Tongue (tissue), 2 donors: ENCODE measurements around the gene MS4A18. TPM values are rescaled to one million over a fixed set of nuclear protein-coding genes. Genes with fewer than 3 reads are reported as not detected.
"Not testable (repeated sequence)": the region's sequence is repeated elsewhere in the genome, so short reads cannot be mapped to it uniquely, and the experiment has no call there.

Experiments
- DNase-seq: peaks from one replicate; pipeline ENCODE4 v3.0.0-alpha.2; 2015
- total RNA-seq: library from RNA; depleted of rRNA; stranded (reverse); fragments of >200 nt; gene quantifications from one replicate; pipeline ENCODE4 v1.2.3, GENCODE V29; 2014

MS4A18 gene
- total RNA-seq = not detected

DNA sequence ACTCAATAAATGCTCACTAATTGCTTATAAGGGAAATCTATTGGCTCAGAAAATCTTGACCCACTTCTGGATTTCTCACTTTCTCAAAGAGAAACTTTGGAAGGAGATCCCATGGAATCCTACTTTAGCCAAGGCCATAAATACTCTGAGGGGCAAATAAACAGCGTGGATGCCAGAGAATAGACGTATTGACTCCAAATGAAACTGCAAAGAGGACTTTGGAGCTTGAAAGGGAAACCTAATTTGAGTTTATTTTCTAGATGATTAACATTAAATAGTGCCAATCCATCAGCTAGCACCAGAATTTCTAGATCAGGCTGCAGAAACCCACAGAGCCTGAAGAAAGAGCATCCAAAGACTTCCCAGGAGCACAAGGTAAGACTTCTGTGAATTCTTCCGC is at the start of gene MS4A18:
MS4A18 (plus strand) TSS at position 301 of the 400 bp plus-strand sequence.
- no peak for DNase-seq

DNA sequence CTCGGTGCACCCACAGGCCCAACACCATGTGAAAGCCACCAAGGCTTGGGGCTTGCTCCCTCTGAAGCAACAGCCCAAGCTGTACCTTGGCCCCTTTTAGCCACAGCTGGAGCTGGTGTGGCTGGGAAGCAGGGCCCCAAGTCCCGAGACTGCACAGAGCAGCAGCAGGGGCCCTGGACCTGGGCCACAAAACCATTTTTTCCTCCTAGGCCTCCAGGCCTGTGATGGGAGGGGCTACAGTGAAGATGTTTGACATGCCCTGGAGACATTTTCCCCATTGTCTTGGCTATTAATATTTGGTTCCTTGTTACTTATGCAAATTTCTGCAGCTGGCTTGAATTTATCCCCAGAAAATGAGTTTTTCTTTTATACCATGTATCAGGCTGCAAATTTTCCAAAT is 46.3 kb upstream of the MS4A18 start:
- DNase-seq = not testable (repeated sequence)

DNA sequence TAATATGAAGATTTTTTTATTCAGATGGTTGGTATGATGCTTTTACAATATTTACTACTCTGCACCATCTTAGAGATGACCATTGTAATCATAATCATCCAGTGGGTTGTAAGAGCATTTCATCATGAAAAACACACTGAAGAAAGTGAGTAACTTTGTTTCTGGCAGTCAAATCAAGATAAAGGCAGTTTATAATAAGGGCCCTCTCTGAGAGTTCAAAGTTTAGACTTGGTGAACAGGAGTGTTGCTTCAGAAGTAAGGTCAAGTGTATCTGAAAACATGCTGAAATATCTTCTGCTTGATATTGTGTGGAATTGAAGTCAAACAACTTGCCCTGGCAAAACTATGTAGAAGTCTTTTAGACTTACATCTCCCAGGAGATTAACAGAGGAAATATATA is 44.6 kb upstream of the MS4A18 start:
- no peak for DNase-seq

DNA sequence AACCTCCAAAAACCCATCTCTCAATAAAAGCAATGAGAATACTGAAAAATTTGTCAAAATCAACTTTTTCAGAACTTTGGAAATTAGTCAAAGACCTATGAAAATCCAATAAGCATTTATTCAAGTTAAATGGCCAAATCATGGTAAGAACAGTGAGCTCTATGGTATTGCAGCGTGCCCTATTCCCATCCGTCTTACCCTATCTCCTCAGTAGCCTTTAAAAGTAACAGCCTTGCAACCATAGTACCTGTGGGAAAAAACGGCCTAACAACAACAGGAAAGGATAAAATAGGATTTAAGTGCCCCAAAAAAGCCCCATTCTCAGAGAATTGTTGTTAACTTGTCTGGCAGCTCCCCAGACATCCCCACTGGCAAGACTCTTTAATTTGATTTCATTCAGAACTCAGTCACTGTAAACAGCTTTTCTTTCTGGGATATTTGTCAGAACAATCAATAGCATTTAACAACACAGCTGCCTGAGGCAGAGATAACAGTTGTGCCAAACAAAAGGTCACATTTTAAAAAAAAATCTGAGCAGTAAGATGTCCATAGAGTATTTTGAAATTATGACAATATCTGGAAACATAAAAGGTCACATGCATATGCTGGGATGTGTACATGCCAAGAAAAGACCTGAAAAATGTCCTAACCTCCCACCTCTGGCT is 43.9 kb upstream of the MS4A18 start:
- no peak for DNase-seq

DNA sequence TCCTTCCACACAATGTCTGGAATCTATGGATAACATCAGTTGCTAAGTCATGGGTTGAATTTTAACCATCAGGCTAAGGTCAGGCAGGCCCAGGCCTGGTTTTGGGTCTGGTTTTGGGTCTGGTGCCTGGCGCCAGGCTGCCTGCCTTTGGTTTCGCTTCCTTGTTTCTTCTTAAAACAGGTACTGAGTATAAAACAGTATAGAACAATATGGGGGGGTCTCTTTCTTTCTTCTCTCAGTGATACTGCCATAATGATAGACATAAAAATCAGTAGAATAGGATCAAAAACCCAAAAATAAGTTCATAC is 40.0 kb upstream of the MS4A18 start:
- not testable (repeated sequence) for DNase-seq

DNA sequence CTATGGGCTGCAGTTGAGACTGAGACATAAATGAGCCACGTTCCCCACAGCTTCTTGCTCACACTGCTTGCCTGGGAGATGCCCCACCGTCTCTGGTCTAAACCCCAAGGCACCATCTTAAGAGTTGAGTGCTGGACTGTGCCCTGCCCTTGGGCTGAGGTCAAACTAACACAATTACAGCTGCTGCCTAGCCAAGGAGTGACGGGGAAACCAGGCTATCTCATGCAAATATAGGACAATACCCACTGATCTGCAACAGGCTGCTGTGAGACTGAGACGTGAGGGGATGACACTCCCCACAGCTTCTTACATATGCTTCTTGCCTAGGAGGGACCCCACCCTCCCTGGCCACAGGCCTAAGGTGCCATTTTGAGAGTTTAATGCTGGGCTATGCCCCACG is 32.9 kb upstream of the MS4A18 start:
- DNase-seq = no peak

DNA sequence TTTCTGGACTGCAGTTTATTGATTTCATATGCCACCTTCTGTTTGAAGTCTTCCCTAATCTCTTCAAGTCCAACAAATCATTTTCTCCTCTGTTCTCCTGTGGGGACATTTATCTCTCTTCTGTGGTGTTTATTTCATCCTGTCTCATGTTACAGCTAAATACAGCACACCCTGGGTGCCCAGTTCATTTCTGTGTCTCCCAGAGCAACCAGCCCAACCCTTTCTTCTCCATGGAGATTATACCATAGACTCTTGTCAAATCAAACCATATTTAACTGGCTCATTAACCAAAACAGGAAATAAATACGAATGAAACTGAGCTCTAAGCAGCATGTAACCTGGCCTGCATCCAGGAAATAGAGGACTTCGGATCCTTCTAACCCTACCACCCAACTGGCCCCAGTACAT is 25.2 kb upstream of the MS4A18 start, which contains the start of gene MS4A8:
MS4A8 (plus strand) TSS at position 329 of the 408 bp plus-strand sequence. CDS start 1,249 bp downstream, outside the sequence.
- peak; percentile 21 for DNase-seq

DNA sequence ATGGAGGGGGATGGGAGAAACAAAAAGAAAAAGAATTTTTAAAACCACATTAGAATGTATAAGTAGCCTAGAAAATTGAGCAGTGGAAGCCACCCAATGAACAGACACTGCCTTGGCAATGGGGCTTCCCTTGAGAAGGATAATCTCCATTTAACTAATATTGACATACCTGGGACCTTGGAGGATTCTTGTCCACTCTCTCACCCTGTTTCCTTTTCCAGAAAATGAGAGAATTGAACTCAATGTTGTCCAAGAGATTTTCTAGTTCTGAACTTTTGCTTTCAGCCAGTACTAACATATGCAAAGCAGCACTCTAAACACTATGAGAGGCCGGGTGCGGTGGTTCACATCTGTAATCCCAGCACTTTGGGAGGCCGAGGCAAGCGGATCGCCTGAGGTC is 24.6 kb upstream of the MS4A18 start:
- DNase-seq = peak; percentile 24

DNA sequence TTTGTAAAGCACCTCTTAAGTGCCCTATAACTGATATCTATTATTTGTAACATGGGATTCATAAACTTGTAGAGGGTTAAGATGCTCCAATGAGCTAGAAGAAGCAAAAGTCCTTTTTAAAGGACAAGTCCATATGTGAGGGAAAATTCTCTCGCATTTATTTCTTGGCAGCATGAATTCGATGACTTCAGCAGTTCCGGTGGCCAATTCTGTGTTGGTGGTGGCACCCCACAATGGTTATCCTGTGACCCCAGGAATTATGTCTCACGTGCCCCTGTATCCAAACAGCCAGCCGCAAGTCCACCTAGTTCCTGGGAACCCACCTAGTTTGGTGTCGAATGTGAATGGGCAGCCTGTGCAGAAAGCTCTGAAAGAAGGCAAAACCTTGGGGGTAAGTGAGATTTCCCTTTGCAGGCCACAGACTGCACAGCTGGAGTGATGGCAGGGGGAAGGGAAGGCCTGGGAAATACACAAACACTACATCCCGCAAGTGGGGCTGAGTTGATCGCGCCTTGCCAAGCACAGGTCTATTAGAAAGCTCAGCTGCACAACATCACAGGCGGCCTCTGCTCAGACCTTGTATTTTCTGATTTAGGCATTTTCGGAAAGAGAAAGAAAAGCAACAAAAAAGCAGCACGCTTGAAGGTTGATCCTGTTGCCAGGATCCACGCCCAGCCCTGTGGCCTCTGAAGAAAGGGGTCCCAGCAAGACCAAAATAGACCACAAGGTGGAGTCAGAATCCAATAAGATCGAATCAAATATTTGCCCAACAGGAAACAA is 23.6 kb upstream of the MS4A18 start:
- DNase-seq = peak; percentile 76

DNA sequence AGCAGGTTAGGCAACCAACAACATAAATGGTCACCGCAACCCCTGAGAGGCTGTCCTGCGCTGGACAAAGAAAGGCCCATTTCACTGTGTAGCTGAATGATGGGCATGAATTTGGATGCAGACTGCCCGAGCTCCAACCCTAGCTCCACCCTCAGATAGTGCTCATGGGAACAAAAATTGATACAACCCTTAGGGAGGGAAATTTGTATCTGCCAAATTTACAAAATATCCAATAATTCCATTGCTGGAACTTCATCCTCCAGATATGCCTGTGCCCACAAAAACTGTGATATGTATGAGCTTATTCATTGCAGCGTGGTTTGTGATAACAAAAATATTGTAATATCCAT is 23.1 kb upstream of the MS4A18 start:
- no peak for DNase-seq

DNA sequence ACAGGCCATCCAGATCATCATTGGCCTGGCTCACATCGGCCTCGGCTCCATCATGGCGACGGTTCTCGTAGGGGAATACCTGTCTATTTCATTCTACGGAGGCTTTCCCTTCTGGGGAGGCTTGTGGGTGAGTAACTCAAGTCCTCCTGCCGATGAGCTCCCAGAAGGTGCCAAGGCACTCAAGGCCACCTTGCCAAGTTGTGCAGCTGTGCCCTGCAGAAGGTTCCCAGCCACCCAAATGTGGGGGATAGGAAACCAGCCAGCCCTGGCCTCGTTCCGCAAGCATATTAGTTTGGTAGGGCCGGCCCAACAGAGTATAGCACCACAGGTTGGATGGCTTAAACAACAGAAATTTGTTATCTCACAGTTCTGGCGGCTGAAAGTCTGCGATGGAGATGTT is 21.1 kb upstream of the MS4A18 start:
- DNase-seq = no peak

DNA sequence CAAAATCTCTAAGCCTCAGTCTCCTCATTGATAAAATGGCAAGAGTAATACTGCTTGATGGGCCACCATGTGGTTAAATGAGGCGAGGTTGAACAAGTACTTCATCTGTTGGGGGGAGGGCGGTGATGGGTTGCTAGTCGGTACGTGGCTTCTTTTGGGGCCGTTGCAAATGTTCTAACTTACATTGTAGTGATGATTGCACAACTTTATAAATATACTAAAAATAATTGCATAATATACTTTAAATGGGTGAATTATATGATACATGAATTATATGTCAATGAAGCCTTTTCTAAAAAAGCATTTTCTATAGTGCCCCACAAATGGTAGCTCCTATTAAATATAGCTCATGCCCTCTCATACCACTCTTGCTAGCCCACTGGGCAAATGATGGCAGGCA is 18.6 kb upstream of the MS4A18 start:
- DNase-seq = no peak

DNA sequence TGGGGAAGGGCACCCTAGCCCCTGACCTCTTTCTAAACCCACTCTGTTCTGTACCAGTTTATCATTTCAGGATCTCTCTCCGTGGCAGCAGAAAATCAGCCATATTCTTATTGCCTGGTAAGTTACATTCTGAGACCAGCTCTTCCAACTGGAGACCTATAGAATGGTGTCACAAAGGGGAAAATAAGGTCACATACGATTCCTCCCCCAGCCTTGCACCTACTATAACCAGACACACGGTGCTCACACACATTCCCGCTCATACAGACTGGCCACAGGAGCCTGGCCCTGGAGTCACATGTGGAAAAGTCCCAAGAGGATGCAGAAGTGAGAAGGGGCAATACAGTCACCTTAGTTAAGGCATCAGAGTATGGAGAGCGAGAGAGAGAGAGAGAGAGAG is 17.6 kb upstream of the MS4A18 start:
- no peak for DNase-seq

DNA sequence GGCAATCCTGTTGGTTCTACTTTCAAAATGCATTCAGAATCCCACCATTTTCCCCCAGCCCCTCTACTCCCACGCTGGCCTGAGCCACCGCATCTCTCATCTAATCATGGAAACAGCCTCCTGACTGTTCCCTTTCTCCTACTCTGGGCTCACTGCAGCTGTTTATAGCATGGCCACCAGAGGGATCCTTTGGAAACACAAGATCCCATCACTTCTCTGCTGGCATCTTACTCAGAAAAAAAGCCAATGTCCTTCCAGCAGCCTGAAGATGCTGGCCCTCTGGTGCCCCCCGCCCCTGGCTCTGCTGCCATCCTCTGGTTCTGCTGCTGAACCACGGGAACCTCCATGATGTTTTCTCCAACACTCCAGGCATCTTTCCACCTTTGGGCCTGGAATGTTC is 14.0 kb upstream of the MS4A18 start:
- no peak for DNase-seq

DNA sequence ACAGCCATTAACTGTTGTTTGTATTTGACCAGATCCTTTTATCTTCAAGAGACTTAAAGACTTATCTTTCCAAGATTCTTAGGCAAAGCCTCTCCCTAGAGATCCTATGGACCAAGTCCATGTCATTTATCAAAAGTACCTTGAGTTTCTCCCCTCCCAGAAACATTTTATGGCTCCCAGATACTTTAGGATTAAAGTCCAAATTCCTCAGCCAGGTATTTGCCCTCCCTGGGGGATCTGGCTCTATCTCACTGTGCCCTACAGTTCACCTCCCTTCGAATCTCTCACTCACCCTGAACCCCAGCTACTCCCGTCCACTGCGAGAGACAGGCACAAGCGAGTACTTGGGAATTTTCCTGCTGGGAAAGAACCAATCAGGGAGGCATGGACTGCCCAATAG is 13.2 kb upstream of the MS4A18 start:
- no peak for DNase-seq

DNA sequence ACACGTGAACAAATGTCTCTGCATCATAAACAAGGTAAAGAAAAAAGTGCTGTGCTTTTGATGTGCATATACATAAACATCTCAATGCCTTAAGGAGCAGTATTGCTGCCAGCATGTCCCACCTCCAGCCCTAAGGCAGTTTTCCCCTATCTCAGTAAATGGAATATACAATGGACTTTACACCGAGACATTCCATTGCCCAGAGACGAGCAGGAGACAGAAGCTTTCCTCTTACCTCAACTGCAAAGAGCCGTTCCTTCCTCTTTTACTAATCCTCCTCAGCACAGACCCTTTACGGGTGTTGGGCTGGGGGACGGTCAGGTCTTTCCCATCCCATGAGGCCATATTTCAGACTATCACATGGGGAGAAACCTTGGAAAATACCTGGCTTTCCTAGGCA is 11.1 kb upstream of the MS4A18 start:
- not testable (repeated sequence) for DNase-seq

DNA sequence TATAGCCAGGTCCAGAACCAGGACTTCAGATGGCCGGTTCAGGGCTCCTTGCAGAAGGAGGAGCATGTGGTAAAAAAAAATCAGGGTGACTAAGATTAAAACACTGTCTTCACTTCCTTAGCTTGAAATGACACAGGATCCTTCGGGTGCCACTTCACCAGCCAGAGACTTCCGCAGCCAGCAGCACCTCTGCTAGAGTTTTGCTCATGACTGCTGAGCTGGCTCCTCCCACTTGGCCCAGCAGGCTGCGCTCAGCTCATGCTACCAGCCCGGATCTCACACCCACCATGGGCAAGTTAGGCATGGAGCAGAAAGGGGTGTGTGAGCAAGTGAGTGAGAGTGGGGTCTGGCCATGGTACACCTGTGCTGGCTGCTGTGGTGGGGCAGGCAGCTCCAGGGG is 6.6 kb upstream of the MS4A18 start:
- DNase-seq = no peak

DNA sequence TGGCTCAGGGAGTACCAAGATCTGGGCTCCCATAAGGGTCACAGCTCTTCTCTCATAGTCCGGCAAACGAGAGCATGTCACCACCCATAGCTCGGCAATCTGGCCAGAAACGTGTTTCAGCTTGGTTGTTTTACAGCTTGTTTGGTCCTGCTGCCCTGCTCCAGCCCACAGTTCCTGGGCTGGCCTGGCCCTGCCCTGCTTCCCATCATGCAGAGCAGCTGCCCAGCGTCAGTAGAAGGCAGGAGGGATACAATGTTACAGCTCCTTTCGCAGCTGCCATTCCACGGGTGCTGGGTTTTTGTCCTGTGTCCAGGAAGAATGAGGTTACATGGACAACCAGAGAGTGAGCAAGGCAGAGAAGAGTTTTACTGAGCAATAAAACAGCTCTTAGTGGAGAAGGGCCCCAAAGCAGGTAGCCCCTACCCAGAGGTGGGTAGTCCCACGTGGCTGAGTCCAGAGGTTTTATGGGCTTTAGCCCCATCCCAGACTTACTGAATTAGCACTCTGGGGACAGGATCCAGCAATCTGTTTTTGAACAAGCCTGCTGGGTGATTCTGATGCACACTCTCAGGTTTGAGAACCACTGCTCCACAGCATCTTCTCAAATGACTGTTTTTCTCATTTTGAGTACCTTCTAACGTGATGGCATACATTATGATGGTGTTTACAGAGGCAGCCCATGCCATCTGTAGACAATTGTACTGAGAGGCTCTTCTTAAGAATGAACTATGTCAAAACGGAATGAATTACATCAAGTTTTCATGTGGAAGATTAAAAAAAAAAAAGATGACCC is 5.8 kb upstream of the MS4A18 start:
- DNase-seq = no peak

DNA sequence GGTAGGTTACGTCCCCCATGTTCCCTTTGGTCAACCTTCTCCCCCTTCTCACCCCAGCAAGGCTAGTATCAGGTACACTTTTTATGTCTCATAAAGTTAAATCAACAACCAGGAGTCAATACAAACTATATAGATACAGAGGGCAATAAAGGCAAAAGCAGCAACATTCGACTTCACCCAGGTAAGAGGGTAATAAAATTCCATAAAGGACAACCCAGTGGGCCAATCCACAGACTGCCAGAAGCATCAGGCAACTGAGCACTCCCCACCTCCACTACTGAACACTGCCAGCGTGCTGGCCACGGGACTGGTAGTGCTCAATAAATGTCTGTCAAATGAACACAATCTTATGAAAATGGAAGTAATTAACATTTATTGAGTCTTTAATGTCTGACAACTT is 5.1 kb upstream of the MS4A18 start:
- no peak for DNase-seq

DNA sequence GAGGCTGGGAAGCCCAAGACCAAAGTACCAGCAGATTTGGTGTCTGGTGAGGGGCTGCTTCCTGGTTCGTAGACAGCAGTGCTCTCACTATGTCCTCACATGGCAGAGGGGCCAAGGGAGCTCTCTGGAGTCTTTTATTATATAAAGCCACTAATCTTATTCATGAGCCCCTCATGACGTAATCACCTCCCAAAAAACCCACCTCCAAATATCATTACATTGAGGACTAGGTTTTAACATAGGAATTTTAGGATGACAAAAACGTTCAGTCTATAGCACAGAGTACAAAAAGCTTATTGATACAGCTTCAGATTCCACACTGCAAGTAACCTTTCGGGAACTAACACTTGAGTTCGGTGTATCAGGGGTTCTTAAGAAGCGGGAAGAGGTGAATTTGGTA is 4.1 kb upstream of the MS4A18 start:
- DNase-seq = no peak

DNA sequence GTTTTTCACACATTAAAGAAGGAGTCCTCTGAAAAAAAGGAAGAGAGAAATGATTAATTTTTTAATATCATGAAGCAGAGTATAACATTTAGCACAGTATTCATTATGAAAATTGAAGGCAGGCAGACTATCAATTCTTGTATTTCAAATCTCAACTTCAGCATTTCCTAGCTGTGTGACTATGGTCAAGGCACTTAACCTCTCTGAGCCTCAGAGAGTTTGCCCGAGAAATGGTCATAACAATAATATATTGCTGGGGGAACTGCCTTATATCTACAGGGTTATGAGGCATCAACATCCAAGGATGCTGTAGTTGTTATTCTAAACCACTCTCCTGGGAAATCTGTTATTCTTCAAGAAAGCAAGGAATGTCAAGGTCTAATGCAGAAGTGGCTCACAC is 1.1 kb downstream of the MS4A18 start:
- no peak for DNase-seq

DNA sequence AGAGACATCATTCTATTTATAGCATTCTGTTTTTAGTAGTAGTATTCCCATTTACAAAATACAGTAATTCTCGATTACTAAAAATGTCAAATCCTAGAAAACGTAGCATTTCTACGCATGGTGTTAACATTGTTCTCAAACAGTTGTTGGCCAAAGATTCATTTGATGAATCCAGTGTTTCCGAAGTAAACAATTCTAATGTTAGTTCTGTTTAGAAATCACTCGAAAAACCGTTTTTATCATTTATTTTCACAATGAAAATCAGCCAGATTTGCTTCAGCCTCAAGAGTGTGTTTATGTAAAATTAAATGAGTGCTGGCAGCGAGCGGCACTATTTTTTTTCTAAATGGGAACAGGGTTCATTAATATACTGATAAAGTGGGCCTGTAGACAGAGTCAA is 7.1 kb downstream of the MS4A18 start:
- DNase-seq = no peak

DNA sequence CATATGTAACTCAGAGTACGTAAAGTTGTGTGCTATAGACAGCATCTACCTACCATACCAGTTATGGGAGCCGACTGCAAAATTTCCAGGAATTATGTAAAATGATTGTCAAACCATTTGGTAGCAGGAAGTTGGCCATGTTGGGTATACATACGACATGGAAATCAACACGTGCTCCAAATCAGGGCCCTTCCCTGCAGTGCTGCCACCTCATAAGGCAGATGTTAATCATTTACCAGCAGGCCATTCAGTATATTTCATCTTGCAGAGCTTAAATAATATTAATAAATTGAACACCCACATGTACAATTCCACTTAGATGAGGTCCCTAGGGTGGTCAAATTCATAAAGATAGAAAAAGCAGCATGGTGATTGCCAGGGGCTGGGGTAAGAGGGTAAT is 9.8 kb downstream of the MS4A18 start:
- DNase-seq = no peak

DNA sequence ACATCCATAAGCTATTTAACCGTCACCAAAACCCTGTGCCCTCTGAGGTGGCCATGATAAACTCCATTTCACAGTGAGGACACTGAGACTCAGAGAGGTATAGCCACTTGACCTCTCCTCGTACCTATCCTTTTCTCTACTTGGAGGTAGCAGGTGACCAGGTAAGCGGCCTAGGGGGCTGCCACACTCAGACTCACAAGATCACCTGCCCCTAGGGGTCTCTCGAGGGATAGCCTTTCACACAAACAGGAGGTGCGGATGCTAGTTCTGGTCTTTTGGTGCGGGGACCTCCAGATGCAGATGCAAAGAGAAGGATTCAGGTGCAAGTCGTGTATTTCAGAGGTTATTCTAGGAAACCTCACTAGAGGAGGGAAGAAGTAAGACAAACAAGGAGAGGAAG is 14.6 kb downstream of the MS4A18 start:
- DNase-seq = no peak
